ENCODE measurements around the gene MYO6.

DNA sequence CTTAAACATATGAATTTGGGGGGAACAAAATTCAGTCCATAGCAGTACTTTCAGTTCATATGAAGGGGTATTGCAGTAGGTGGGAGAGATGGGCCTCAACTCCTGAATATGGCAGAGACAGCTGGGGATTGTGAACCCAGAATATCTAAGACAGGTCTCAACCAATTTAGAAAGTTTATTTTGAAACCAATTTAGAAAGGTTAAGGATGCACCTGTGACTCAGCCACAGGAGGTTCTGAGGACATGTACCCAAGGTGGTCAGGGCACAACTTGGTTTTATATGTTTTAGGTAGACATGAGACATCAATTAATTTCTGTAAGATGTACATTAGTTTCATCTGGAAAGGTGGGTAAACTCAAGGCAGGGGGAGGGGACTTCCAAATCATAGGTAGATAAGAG lies 59.5 kb downstream of the MYO6 start:
- TF ChIP-seq ARNTL (CRISPR knock-in tag; IDR thresholded peaks at IDR 0.05; ENCODE audit: borderline replicate concordance, low read depth) = no peak
- TF ChIP-seq RARB (CRISPR knock-in tag; IDR thresholded peaks at IDR 0.05) = no peak
- TF ChIP-seq SNAI2 (CRISPR knock-in tag; IDR thresholded peaks at IDR 0.05) = no peak
- TF ChIP-seq ZFP3 (CRISPR knock-in tag; IDR thresholded peaks at IDR 0.05) = no peak
- no peak for TF ChIP-seq GLIS3 (CRISPR knock-in tag; IDR thresholded peaks at IDR 0.05)
- TF ChIP-seq, protein P1, sequence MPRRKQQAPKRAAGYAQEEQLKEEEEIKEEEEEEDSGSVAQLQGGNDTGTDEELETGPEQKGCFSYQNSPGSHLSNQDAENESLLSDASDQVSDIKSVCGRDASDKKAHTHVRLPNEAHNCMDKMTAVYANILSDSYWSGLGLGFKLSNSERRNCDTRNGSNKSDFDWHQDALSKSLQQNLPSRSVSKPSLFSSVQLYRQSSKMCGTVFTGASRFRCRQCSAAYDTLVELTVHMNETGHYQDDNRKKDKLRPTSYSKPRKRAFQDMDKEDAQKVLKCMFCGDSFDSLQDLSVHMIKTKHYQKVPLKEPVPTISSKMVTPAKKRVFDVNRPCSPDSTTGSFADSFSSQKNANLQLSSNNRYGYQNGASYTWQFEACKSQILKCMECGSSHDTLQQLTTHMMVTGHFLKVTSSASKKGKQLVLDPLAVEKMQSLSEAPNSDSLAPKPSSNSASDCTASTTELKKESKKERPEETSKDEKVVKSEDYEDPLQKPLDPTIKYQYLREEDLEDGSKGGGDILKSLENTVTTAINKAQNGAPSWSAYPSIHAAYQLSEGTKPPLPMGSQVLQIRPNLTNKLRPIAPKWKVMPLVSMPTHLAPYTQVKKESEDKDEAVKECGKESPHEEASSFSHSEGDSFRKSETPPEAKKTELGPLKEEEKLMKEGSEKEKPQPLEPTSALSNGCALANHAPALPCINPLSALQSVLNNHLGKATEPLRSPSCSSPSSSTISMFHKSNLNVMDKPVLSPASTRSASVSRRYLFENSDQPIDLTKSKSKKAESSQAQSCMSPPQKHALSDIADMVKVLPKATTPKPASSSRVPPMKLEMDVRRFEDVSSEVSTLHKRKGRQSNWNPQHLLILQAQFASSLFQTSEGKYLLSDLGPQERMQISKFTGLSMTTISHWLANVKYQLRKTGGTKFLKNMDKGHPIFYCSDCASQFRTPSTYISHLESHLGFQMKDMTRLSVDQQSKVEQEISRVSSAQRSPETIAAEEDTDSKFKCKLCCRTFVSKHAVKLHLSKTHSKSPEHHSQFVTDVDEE (CRISPR knock-in tag; IDR thresholded peaks at IDR 0.05) = no peak
